ENCODE results near the gene CARMIL3. TPM values are rescaled to one million over a fixed set of nuclear protein-coding genes. Genes with fewer than 3 reads are reported as not detected.

The CARMIL3 gene
- total RNA-seq, 1 donor from 2014 or later = 0.95 TPM

- ATAC-seq = no peak
- Histone ChIP-seq H3K36me3 (no peaks in the 10 kb centered on the region), H3K4me1 (peaks cover 1% of the 10 kb centered on the region), H3K27me3 (ENCODE audit: low read depth) (peaks cover under 1% of the 10 kb centered on the region), H3K4me3 (no peak overlapping the region), H3K9me3 (no peaks in the 10 kb centered on the region), H3K27ac (no peak overlapping the region)
- TF ChIP-seq CTCF (IDR thresholded peaks at IDR 0.05) = no peak
- DNase-seq = no peak
- intact Hi-C loops (cut with DNase I) = no loop called here
Observed at GRCh38 chr14:24087004-24087403, 35.2 kb downstream of the CARMIL3 start.

GRCh38 chr14:24088095-24088494, 36.3 kb downstream of the CARMIL3 start:
- H3K27me3 ChIP-seq (ENCODE audit: low read depth) = no peaks in the 10 kb centered on the region
- intact Hi-C loops (cut with DNase I) = no loop called here
- no peak for DNase-seq

GRCh38 chr14:24089890-24090289, 38.1 kb downstream of the CARMIL3 start:
- intact Hi-C loops (cut with DNase I) = no loop called here
- no peak for ATAC-seq
- no peak overlapping the region for H3K4me3 ChIP-seq
- H3K27ac ChIP-seq = no peak overlapping the region
- no peaks in the 10 kb centered on the region for H3K27me3 ChIP-seq (ENCODE audit: low read depth)
- H3K36me3 ChIP-seq = no peaks in the 10 kb centered on the region
- H3K4me1 ChIP-seq = peaks cover 20% of the 10 kb centered on the region
- H3K9me3 ChIP-seq = no peaks in the 10 kb centered on the region
- no peak for DNase-seq
- no peak for TF ChIP-seq CTCF (IDR thresholded peaks at IDR 0.05)

More at GRCh38 chr14:24088095-24088494, 36.3 kb downstream of the CARMIL3 start:
- Histone ChIP-seq H3K4me3 (no peak overlapping the region), H3K4me1 (peaks cover 11% of the 10 kb centered on the region), H3K27ac (no peak overlapping the region), H3K36me3 (no peaks in the 10 kb centered on the region), H3K9me3 (no peaks in the 10 kb centered on the region)
- TF ChIP-seq CTCF (IDR thresholded peaks at IDR 0.05) = no peak
- no peak for ATAC-seq

- TF ChIP-seq CTCF (IDR thresholded peaks at IDR 0.05) = no peak
- DNase-seq = no peak
- H3K27ac ChIP-seq = no peak overlapping the region
Observed at GRCh38 chr14:24092110-24092504, 40.3 kb downstream of the CARMIL3 start.

GRCh38 chr14:24092505-24093206, 40.8 kb downstream of the CARMIL3 start:
- ATAC-seq (no peak), DNase-seq (no peak)
- no peak overlapping the region for H3K27ac ChIP-seq
- no peak for TF ChIP-seq CTCF (IDR thresholded peaks at IDR 0.05)
- no peaks in the 10 kb centered on the region for H3K9me3 ChIP-seq
- H3K36me3 ChIP-seq = peaks cover 1% of the 10 kb centered on the region
- intact Hi-C loops (cut with DNase I) = no loop called here
- H3K4me1 ChIP-seq = peaks cover 31% of the 10 kb centered on the region
- no peak overlapping the region for H3K4me3 ChIP-seq
- H3K27me3 ChIP-seq (ENCODE audit: low read depth) = no peaks in the 10 kb centered on the region

More at GRCh38 chr14:24092110-24092504, 40.3 kb downstream of the CARMIL3 start:
- no peak for ATAC-seq
- Histone ChIP-seq H3K4me3 (no peak overlapping the region), H3K36me3 (no peaks in the 10 kb centered on the region), H3K4me1 (peaks cover 31% of the 10 kb centered on the region), H3K27me3 (ENCODE audit: low read depth) (no peaks in the 10 kb centered on the region), H3K9me3 (no peaks in the 10 kb centered on the region)
- intact Hi-C loops (cut with DNase I) = no loop called here

Measured in lower lobe of right lung (tissue), 2 donors.